Endothelial cell of hepatic sinusoid (primary cell): Measurements from ENCODE around the gene TEX28.
"Not testable (repeated sequence)": the region's sequence is repeated elsewhere in the genome, so short reads cannot be mapped to it uniquely, and the experiment has no call there.

Experiments used
- in situ Hi-C: cut with HindIII; loops from 2 replicates; pipeline ENCODE4 v1.10.0; 2017; ENCODE audit warnings: low sequenced_read_pairs

The TEX28 gene, protein sequence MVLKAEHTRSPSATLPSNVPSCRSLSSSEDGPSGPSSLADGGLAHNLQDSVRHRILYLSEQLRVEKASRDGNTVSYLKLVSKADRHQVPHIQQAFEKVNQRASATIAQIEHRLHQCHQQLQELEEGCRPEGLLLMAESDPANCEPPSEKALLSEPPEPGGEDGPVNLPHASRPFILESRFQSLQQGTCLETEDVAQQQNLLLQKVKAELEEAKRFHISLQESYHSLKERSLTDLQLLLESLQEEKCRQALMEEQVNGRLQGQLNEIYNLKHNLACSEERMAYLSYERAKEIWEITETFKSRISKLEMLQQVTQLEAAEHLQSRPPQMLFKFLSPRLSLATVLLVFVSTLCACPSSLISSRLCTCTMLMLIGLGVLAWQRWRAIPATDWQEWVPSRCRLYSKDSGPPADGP

DNA sequence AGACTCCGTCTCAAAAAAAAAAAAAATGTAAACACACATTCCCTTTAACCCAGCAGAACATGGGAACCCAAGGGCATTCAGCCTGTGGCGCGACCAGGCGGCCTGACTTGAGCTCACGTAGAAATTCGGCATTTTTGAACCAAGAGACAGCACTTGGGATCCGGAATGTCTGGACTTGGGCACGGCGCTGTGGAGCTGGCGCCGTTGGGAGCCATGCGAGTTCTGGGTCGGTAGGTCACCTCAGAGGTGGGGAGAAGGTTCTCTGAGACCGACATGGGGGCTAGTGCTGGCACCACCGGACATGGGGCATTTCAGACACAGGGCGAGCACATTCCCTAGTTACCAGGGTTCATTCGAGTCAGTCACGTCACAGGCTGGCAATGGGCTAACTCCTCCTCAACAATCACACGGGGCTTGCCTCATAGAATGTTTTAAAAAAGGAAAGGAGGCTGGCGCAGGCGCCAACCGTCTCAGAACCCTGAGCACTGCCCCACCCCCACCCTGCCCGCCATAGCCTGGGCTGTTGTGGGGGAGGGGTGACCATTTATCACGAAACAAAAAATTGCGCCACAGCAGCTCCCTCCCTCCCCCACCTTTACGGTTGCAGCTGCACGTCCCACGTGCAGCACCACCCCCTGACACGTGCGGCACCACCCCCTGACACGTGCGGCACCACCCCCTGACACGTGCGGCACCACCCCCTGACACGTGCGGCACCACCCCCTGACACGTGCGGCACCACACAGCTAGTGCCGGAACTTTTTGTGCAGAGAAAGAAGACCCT lies at the start of gene TEX28:
TSS of gene TEX28 (minus strand) at position 334 of the 784 bp plus-strand sequence. CDS start 3,007 bp downstream, outside the sequence.
- in situ Hi-C loops: no loop called here

DNA sequence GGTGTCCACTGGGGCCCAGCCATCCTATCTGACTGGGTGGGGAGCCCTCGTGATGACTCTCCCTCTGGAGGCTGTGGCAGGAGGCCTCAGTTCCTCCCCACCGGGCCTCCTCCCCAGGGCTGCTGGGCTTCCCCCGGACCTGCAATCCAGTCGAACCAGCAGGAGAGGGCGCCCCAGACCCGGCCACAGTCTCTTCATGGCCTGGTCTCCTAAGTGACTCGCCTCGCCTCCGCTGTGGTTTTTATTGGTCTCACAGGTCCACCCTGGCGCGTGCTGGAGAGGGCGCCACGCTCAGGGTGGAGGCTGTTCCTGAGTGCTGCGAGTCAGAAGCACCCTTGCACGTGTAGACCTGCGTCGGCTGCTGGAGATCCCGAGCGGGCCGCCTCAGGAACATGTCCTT lies 48.7 kb upstream of the TEX28 start:
- in situ Hi-C loops: not testable (repeated sequence)

DNA sequence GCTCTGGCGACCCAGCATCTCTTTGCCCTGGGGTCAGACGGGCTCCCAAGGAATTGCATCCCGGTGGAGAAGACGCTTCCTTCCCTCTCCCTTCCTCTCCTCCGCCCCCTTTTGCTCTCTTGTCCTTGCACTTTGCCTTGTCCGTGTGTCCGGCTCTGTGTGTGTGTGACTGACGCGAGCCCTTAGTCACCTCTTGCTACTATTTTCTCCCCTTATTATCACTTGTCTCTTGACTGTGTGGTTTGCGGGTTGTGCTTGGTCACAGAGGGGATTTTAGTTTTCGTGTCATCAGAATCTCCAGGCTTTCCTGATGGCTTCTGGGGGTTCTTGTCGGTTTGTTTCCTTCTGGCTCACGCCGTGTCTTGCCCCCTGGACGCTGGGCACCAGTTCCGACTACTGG lies 48.1 kb upstream of the TEX28 start:
- in situ Hi-C loops: not testable (repeated sequence)

DNA sequence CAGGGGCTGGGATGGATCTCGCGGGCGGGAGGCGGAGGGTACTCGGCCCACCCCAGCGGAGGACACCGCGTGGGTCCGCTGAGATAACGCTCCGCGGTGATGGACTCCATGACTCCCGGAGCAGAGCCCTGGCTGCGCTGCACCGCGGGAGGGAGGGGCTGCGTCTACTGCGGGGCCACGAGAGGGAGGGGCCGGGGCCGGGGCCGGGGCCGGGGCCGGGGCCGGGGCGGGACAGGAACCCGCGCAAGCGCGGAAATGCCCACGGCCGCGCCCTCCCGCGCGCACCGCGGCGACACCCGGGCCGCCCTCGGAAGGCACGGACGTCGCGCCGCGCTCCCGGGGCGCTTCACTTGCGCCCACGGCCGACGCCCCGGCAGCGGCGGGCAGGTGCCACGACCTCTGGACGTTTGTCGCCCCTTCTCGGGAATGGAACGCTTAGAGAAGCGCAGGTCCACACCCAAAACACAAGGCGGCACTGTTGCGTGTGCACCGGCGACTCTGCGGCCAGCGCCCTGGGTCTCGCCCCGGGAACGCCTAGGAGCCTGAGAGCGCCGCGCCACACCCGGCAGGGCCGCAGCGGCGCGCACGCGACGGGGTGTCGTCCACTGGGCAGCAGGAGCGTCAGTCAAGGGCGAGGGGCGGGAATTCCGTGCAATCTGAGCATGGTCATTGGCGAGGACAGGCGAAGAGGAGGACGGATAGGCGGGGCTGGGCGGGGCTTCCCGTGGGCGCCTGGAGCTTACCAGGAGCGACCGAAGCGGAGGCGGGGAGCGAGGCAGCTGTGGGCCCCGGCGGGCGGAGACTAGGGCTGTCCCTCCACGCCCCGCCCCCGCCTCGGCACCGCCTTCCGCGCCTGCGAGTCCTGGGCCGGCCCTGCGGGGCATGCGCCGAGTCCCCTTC lies 46.7 kb upstream of the TEX28 start:
- in situ Hi-C loops: not testable (repeated sequence)

DNA sequence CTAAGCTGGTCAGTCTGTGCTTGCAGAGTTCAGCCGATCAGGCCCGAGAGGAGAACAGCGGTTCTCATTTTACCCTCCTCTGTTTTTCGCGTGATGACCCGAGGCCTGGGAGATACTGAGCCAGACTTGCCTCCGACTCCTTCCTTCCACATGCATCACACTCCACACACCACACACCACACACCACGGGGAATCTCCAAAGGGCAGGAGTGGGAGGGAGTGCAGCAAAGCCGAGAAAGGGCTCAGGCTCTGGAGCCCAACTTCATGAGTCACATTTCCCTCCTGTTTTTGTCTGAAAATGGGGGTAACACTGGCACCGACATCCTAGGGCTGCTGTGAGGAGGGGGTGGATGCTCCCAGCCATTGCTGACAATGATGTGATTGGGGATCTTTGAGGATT lies 39.6 kb upstream of the TEX28 start:
- in situ Hi-C loops: no loop called here

DNA sequence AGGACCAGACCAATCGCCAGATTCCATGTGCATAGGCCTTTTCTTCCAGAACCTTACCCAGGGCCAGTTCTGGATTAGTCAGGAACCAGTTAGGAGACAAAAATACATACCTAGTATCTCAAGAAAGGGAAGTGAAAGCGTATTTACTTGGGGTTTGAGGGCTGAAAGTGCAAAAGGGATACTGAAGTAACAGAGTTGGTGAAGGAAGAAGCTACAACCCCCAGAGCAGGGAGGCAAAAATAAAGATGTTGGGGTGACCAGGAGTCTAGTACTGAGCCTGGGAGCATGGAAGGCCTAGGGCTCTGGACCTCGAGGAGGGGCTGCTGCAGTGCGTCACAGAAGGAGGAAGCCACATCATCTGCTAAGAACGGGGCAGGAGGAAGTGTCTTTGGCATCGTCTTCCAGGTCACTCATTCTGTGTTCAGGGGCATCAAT lies 38.9 kb upstream of the TEX28 start:
- in situ Hi-C loops: no loop called here

DNA sequence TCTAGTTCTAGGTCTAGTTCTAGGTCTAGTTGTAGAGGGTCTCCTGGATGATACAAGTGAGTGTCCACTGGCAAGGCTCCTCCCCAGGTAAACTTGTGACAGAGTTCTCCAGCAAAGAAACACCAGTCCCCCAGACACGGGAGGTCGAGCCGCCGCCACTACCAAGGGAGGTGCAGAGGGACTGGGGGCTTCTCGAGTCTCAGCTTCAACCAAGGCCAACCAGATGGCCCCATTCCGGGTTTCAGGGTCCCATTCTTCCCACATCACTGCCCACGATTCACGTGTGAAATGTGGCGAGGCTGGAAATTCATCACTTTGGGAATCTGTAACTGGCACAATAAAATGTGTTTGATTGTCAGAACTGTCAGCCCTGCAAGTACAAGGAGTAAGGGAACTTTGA lies 38.2 kb upstream of the TEX28 start:
- in situ Hi-C loops: no loop called here

DNA sequence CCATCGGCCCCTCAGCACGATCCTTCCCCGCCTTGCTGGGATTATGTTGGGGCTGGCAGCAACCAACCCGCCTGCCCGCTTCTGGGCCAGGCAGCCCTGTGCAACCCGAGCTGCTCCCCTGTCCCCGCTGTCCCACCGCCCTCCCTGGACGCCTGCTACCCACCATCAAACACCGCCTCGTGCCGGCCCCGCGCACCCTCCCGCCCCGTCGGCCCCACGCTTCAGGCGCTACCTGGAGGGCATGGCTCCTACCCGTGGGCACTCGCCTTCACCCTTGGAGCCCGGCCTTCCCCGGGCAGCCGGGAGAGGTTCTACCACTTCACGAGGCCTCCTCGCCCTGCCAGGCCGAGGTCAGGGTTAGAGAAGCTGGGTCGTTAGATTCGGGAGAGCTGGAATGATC lies 37.6 kb upstream of the TEX28 start:
- in situ Hi-C loops: no loop called here

DNA sequence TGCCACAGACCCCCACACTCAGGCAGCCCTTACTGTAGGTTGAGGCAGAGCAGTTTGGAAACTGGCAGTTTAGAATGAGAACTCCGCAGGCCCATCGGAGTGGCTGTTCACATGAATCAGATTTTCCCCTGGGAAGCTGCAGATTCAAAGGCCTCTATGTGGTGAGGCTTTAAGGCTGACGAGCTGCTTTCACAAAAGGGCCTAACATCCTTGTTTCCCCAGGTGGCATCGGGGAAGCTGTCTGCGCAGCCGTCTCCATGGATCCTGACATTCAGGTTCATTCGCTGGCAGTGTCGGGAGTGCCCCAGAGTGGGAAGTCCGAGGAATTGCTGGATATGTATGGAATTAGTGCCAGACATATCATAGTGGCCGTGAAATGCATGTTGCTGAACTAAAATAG lies 34.4 kb upstream of the TEX28 start:
- in situ Hi-C loops: no loop called here

DNA sequence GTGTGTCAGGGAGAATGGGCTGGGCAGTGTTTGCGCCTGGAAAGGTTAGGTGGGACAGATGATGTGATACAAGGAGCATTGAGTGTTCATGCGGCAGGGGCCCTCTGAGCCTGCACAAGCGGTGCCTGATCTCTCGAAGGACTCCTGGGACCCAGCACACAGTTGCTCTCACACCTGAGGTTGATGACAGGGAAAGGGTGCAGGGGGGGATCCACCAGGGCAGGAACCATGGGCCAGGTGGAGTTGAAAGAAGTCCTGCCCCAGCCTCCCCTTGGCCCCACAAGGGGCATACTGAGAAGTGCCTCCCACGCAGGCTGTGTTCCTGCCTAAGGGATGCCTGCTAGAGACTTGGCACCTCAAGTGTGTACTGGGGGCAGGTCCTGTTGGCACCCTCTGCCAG lies 33.7 kb upstream of the TEX28 start:
- in situ Hi-C loops: no loop called here

DNA sequence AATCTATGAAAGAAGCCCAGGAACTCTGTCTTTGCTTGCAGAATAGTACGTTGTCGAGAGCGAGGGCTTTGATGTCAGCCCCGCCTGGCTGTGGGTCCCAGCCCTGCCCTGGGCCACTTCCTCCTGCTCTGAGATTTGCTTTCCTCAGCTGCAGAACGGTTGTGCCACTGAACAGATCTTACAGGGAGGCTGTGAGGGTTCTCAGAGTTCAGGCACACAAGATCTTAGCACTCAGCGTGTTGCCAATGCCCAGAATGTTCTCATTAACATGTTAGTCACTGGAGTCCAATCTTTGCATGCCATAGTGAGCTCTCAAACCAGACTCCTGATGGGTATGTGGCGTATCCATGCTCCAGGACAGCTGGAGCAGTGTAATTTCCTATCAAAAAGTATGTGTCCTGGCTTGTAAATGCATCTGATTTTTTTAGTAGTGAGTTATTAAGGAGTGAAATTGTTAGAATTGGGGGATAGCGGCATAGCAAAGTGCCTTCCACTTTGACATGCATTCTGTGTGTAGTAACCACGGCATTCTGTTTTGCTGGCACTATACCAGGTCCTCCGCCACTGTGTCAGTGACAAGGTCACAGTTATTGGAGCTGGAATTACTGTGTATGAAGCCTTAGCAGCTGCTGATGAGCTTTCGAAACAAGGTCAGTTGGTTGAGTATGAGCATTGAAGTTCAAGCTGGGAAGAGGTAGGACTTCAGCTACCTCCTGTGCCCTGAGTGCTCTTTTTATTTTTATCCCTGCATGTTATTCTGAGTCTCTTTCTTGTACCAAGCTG lies 32.3 kb upstream of the TEX28 start:
- in situ Hi-C loops: no loop called here

DNA sequence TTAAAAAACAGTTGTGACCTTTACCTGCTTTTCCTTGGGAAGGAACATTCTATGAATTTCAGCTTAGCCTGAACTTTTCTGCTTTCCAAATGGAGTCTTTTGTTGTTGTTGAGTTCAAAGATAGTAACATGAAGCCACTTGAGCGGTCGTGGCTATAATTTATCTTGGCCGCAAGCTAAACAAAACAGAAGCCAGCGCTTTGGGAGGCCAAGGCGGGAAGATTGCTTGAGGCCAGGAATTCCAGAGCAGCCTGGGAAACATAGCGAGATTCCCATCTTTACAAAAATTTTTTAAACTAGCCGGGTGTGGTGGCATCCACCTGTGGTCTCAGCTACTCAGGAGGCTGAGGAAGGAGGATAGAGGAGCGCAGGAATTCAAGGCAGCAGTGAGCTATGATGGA lies 30.6 kb upstream of the TEX28 start:
- in situ Hi-C loops: no loop called here

DNA sequence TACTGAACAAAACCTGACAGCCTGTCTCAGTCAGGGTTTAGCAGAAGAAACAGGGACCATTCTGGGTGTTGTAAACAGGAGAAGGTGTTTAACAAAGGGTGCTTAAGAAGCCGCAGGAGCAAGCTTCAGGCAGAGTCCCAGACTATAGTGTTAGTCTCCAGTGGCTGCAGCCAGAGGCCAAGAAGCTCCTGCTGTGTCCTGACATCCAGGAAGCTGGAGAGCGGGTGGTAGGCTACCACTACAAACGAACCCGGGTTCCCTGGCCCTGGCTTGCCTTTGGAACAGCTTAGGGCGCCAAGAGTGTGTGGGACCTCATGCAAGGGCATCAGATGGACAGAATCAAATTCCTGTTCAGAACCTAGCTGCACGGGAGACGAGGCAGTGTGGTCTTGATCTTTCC lies 28.6 kb upstream of the TEX28 start:
- in situ Hi-C loops: no loop called here

DNA sequence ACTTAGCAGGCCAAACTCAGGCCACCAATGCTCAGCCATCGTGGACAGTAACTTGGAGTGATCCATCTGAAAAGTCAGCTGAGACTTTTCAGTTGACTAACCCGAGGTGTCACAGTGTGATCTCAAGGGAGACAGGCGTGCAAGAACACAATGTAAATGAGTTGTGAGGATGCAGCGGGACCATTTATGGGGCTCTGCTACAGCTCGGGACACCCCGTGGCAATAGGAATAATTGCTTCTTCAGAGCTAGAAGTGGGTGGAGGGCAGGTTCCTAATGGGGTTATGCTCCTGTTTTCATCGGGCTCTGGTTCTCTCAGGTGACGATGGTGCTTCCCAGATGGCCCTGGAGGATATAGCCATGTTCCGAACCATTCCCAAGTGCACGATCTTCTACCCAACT lies 28.0 kb upstream of the TEX28 start:
- in situ Hi-C loops: no loop called here

DNA sequence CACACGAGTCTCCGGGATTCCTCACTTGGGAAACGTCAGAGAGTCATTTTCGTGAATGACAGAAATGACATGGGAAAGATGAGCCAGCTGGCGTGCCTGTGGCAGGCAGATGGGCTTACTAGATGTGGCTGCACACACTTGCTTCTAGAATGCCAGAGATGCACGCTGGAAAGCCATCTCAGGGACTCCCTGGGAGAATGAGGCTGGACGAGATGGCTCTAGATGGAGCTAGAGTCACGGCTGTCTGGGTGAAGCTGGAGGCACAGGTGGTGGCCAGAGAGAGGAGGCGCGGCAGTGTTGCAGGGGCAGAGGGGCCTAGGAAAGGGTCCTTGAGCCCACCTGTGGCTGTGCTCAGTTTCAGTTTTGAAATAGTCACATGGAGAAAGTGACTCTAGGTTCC lies 26.7 kb upstream of the TEX28 start:
- in situ Hi-C loops: no loop called here

DNA sequence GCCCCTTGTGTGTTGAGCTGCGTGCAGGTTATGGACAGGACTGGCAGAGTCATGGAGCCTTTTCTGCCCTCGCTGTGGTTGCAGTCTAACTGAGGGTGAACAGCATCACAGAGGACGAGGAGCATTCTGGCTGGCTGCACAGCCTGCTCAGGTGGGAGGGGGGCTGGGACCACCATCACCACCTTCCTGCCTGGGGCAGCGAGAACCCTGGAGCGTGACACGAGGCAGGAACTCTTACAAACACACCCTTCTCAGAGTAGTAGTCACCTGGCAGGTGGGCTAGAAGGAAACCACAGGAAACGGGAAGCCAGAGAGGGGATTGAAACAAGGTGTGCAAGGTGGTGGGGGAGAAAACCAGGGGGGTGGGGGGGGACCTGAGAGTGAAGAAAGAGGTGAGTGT lies 26.2 kb upstream of the TEX28 start:
- in situ Hi-C loops: no loop called here

DNA sequence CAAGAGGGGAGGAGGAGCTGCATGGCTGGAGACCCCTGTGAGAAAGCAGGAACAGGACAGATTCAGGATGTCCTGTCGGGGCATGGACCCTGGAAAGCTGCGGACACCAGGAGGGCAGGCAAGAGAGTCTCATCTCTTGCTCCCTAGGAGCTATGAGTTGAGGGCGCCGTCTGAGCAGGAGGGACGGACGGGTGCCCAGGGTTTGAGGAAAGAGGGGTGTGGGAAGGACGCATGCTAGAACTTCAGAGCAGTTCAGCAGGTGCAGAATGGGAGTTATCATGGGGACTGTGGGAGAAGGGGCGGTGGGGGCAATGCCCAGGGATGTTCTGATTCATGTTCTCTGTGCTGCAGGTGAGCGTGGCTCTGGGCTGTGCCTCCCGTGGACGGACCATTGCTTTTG lies 25.5 kb upstream of the TEX28 start:
- in situ Hi-C loops: no loop called here

DNA sequence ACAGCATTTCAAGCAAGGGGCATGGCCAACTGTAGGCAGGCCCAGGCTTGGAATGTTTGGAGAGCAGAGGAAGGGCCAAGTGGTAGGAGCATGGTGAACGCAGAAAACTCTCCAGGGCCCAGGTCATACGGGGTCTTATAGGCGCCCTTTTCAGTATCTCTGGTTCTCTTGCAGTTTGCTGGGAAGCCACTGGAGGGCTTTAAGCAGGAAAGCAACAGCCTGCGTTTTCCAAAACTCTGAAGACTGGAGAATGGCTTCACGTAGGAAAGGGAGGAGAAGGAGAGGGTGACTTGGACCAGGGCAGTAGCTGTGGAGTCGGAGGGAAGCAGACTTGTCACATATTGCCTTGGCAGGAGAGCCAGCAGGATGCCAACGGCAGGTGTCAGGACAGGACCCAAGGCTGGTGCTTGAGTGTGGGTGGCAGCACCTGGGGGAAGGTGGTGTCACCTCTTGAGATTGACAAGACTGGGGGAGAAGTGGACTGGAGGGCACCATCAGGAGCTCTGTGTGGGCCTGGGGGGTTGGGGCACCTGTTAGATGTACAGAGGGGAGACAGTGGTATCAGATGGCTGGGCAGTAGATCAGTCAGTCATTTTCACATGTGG lies 22.6 kb upstream of the TEX28 start:
- in situ Hi-C loops: no loop called here

DNA sequence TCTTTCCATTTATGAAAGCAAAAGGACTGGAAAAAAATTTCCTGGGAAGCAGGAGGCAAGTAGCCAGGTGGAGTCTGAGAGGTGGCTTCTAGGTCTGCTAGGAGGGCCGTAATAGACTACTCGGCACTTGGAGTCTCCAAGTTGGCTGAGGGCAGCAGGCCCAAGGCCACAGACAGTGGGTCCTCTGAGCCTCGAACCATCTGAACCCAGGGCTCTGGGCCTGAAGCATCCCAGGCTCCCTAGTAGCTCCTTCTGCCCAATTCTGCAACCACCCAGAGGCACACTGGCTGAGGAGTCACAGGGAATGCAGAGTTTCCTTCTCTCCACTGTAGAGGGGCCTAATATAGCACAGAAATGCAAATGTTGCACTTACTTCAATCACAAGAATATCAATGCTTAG lies 20.5 kb upstream of the TEX28 start:
- in situ Hi-C loops: no loop called here

DNA sequence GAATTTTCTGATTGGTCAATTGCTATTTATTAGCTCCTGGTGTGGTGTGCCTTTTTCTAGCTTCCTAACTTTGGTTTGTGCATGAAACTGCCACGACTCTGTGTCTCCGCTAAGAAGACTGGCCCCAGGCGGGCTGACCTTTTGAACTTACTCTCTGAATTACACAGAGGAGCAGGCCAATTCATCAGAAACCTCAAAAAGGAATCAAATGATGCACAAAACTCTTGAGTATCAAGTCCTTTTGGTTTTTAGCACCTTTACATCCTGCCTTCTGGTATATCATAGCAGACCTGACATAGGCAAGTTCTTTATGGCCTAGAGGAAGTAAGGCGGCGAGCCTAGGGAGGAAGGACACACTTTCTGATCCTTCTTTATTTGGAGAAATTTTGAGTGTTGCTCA lies 18.2 kb upstream of the TEX28 start:
- in situ Hi-C loops: no loop called here
